ENCODE results near the gene CDRT4. TPM values are rescaled to one million over a fixed set of nuclear protein-coding genes. Genes with fewer than 3 reads are reported as not detected.

CDRT4 gene
- total RNA-seq, 1 experiment from 2014 or later, result 6.2 TPM

DNA sequence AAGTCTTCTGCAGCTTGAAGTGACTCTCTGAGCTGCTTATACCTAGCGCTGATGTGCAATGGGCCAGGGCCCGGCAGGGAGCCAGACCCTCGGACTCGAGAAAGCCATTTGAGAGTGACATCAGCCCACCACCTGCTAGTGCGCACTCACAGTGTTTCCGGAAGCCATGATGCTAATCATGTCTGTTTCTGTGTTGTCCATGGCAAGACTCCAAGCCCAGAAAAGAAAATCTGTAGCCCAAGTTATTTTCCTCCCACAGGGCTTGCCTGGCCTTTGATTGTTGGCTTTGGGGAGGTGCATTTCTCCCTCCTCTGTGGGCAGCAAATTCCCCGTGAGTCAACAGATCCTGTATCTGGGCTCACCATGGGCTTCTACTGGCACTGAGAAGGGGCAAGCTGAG, 1.8 kb upstream of the CDRT4 start:
- RAD21 ChIA-PET (ENCODE audit: low non-redundant PET in 1 of 2, low total read pairs in 2 of 2, uncharacterized antibody in 2 of 2, unreplicated experiment in 2 of 2), result no interaction called here

More for the DNA sequence above, 1.8 kb upstream of the CDRT4 start:
- intact Hi-C loops (cut with micrococcal nuclease), result no loop called here
- no peak overlapping the region for H3K27ac ChIP-seq (ENCODE audit: low read depth, low read length)
- H3K9me2 ChIP-seq (ENCODE audit: insufficient read depth), result no peaks in the 10 kb centered on the region
- BruUV-seq (replicated peaks), result no TSS peak
- H3K4me2 ChIP-seq (ENCODE audit: low read length), result no peak overlapping the region
- no peaks in the 10 kb centered on the region for H3K9me3 ChIP-seq (ENCODE audit: control insufficient read depth in 1 of 2, insufficient read depth in 1 of 2, low read depth in 1 of 2, low read length in 2 of 2)
- no peak overlapping the region for H2AFZ ChIP-seq (ENCODE audit: low read depth, low read length, poor library complexity, severe bottlenecking)
- no peak overlapping the region for H3K9ac ChIP-seq (ENCODE audit: low read length)
- H3K36me3 ChIP-seq (ENCODE audit: control insufficient read depth in 1 of 2, insufficient read depth in 2 of 2, low read length in 2 of 2), result no peaks in the 10 kb centered on the region
- TF ChIP-seq REST (IDR thresholded peaks at IDR 0.05; ENCODE audit: low read depth), result no peak
- no peak for TF ChIP-seq ATF3 (IDR thresholded peaks at IDR 0.05)
- TF ChIP-seq JUND (IDR thresholded peaks at IDR 0.05), result no peak
- no peak for TF ChIP-seq MAX (IDR thresholded peaks at IDR 0.05)
- no peaks in the 10 kb centered on the region for H3K27me3 ChIP-seq (ENCODE audit: insufficient read depth, low read length)
- no peak for ATAC-seq
- peaks cover 0 to 2% of the 10 kb centered on the region in 2 experiments; a peak in 1 of 4 replicates for H3K4me1 ChIP-seq (ENCODE audit: control insufficient read depth in 1 of 2, insufficient read depth in 2 of 2, low read length in 2 of 2)
- DNase-seq (ENCODE audit: low read depth, low spot score), result no peak
- POLR2A ChIA-PET, result no interaction called here
- no peaks in the 10 kb centered on the region for H4K20me1 ChIP-seq (ENCODE audit: insufficient read depth)
- no peaks in the 10 kb centered on the region for H3K79me2 ChIP-seq (ENCODE audit: insufficient read depth, low read length)
- H3K4me3 ChIP-seq (replicated peaks in 1 of 2; ENCODE audit: low read depth in 1 of 2, low read length in 2 of 2), result no peak overlapping the region
- CTCF ChIA-PET, result no interaction called here

All from HCT116 (cell line).